IMR-90 (cell line): ENCODE data around the gene ELP4. TPM values are rescaled to one million over a fixed set of nuclear protein-coding genes. Genes with fewer than 3 reads are reported as not detected.

ENCODE experiments used
- ATAC-seq: fragments of 200-7000 bp; cut with Tn5 transposase; 2 replicates; pipeline ENCODE4 v1.9.1; 2020; ENCODE audit warnings: low read depth, mild to moderate bottlenecking, moderate library complexity
- BruUV-seq: library from RNA; stranded (reverse); fragments of 400-500 nt; replicated peaks from 2 replicates; lab custom pipeline; 2021; lab: Mats Ljungman, UMichigan
- CTCF ChIA-PET: fragments of 300-600 bp; formaldehyde crosslinking; extraction: SDS; loops from one replicate; lab custom pipeline; 2021; ENCODE audit warnings: antibody characterized with exemption; lab: Yijun Ruan, JAX
- POLR2A ChIA-PET: fragments of 300-600 bp; sonication (Branson Sonifier 250); formaldehyde crosslinking; loops from one replicate; lab custom pipeline; 2022; ENCODE audit warnings: antibody characterized with exemption; ENCODE audit not compliant: unreplicated experiment; lab: Charles Lee
- DNase-seq: peaks from one replicate; pipeline ENCODE4 v3.0.0; 2013
- H2AFZ ChIP-seq: replicated peaks from 2 replicates; pipeline ENCODE3; 2013; ENCODE audit warnings: low read length, mild to moderate bottlenecking; ENCODE audit not compliant: poor library complexity
- H2AK5ac ChIP-seq: 2 replicates; pipeline ENCODE4 v1.6.1; 2013; ENCODE audit warnings: low read depth, low read length, inconsistent platforms
- H2AK9ac ChIP-seq: replicated peaks from 2 replicates; pipeline ENCODE3; 2013; ENCODE audit warnings: mild to moderate bottlenecking, low read depth, low read length, moderate library complexity; ENCODE audit not compliant: poor library complexity
- H2BK120ac ChIP-seq: 2 replicates; pipeline ENCODE4 v1.6.1; 2013; ENCODE audit warnings: low read depth, low read length, inconsistent platforms
- H2BK15ac ChIP-seq: 3 replicates; pipeline ENCODE4 v1.6.1; 2013; ENCODE audit warnings: low read depth, low read length, inconsistent platforms
- H2BK20ac ChIP-seq: 2 replicates; pipeline ENCODE4 v1.6.1; 2013; ENCODE audit warnings: low read depth, mild to moderate bottlenecking, inconsistent platforms, low read length, moderate library complexity
- H2BK5ac ChIP-seq: 2 replicates; pipeline ENCODE4 v1.6.1; 2013; ENCODE audit warnings: mild to moderate bottlenecking, low read depth, low read length, inconsistent platforms; ENCODE audit not compliant: poor library complexity, severe bottlenecking
- H3K14ac ChIP-seq: replicated peaks from 2 replicates; pipeline ENCODE4 v1.6.1; 2013; ENCODE audit warnings: low read depth, low read length, inconsistent platforms
- H3K18ac ChIP-seq: 2 replicates; pipeline ENCODE4 v1.6.1; 2013; ENCODE audit warnings: low read depth, low read length, control low read depth
- H3K23ac ChIP-seq: 2 replicates; pipeline ENCODE4 v1.6.1; 2013; ENCODE audit warnings: low read depth, low read length, inconsistent platforms
- H3K27ac ChIP-seq: 2 replicates; pipeline ENCODE4 v1.5.1; 2013; ENCODE audit warnings: mild to moderate bottlenecking, control low read depth, low read length; ENCODE audit not compliant: insufficient read depth
- H3K27me3 ChIP-seq: 2 replicates; pipeline ENCODE4 v1.6.1; 2013; ENCODE audit warnings: low read length; ENCODE audit not compliant: control insufficient read depth, insufficient read depth
- H3K36me3 ChIP-seq: 2 replicates; pipeline ENCODE4 v1.6.1; 2013; ENCODE audit warnings: low read length, mixed read lengths; ENCODE audit not compliant: control insufficient read depth, insufficient read depth
- H3K4ac ChIP-seq: 2 replicates; pipeline ENCODE4 v1.6.1; 2013; ENCODE audit warnings: low read depth, low read length, inconsistent platforms
- H3K4me1 ChIP-seq: 2 replicates; pipeline ENCODE4 v1.6.1; 2013; ENCODE audit warnings: low read length, mixed read lengths; ENCODE audit not compliant: control insufficient read depth, insufficient read depth
- H3K4me2 ChIP-seq: 2 replicates; pipeline ENCODE4 v1.6.1; 2013; ENCODE audit warnings: low read depth, mild to moderate bottlenecking, control low read depth, low read length, moderate library complexity
- H3K4me3 ChIP-seq: 2 replicates; pipeline ENCODE4 v1.5.1; 2013; ENCODE audit warnings: low read depth, mild to moderate bottlenecking, control low read depth, low read length, moderate library complexity; ENCODE audit not compliant: insufficient read depth
- H3K56ac ChIP-seq: 2 replicates; pipeline ENCODE4 v1.6.1; 2013; ENCODE audit warnings: low read length, inconsistent platforms; ENCODE audit not compliant: insufficient read depth; ENCODE audit errors: extremely low read depth
- H3K79me1 ChIP-seq, 2 experiments: 2 replicates each; pipeline ENCODE4 v1.6.1; 2013; ENCODE audit warnings: low read length in 2 of 2, inconsistent platforms in 1 of 2, low read depth in 1 of 2
- H3K9ac ChIP-seq: 2 replicates; pipeline ENCODE4 v1.6.1; 2013; ENCODE audit warnings: low read depth, low read length, control low read depth
- H3K9me1 ChIP-seq: 2 replicates; pipeline ENCODE4 v1.6.1; 2013; ENCODE audit warnings: low read length, inconsistent platforms; ENCODE audit not compliant: insufficient read depth
- H3K9me3 ChIP-seq: 2 replicates; pipeline ENCODE4 v1.6.1; 2013; ENCODE audit warnings: low read length; ENCODE audit not compliant: control insufficient read depth, insufficient read depth
- H4K20me1 ChIP-seq: 2 replicates; pipeline ENCODE4 v1.6.1; 2013; ENCODE audit warnings: low read length, inconsistent platforms; ENCODE audit not compliant: insufficient read depth
- H4K5ac ChIP-seq: 2 replicates; pipeline ENCODE4 v1.6.1; 2013; ENCODE audit warnings: mild to moderate bottlenecking, low read depth, low read length, control low read depth
- H4K8ac ChIP-seq, 2 experiments: 2 replicates each; pipeline ENCODE4 v1.6.1; 2013; ENCODE audit warnings: low read depth in 2 of 2, low read length in 2 of 2, control low read depth in 1 of 2, inconsistent platforms in 1 of 2
- H4K91ac ChIP-seq: 2 replicates; pipeline ENCODE4 v1.6.1; 2013; ENCODE audit warnings: low read depth, low read length, inconsistent platforms; ENCODE audit not compliant: insufficient read depth
- BHLHE40 ChIP-seq: fragments of 150-350 bp; IDR thresholded peaks from 2 replicates; pipeline ENCODE4 v1.6.1; 2016; ENCODE audit warnings: mild to moderate bottlenecking, low read depth, low read length
- CEBPB ChIP-seq: IDR thresholded peaks from 2 replicates; pipeline ENCODE4 v1.6.1; 2012; ENCODE audit warnings: low read depth, low read length, improper control_type of control experiment
- CHD1 ChIP-seq: IDR thresholded peaks from 2 replicates; pipeline ENCODE4 v1.6.1; 2012; ENCODE audit warnings: low read depth, low read length, improper control_type of control experiment
- CTCF ChIP-seq: conservative IDR thresholded peaks from 2 replicates; pipeline ENCODE4 v1.5.1; 2012; ENCODE audit warnings: mild to moderate bottlenecking, low read depth, low read length, improper control_type of control experiment
- MAFK ChIP-seq: IDR thresholded peaks from 2 replicates; pipeline ENCODE4 v1.6.1; 2012; ENCODE audit warnings: low read depth, low read length, improper control_type of control experiment
- POLR2A ChIP-seq: IDR thresholded peaks from 2 replicates; pipeline ENCODE4 v1.6.1; 2012; ENCODE audit warnings: mild to moderate bottlenecking, low read depth, low read length
- RCOR1 ChIP-seq: IDR thresholded peaks from 2 replicates; pipeline ENCODE4 v1.6.1; 2012; ENCODE audit warnings: mild to moderate bottlenecking, low read length, improper control_type of control experiment; ENCODE audit not compliant: insufficient replicate concordance
- RFX5 ChIP-seq: IDR thresholded peaks from 2 replicates; pipeline ENCODE4 v1.8.0; 2012; ENCODE audit warnings: low read depth, mild to moderate bottlenecking, low read length, moderate library complexity
- WGBS, 2 experiments: methylation state at CpG; one replicate each; pipeline versions ENCODE4 v1.1.5 to v1.1.7; 2013; ENCODE audit warnings: missing lambda C conversion rate in 2 of 2; ENCODE audit not compliant: insufficient read length in 1 of 2; ENCODE audit errors: extremely low coverage in 2 of 2; 5-methylcytosine and 5-hydroxymethylcytosine counted together
- dilution Hi-C: fragments of 300-500 bp; cut with HindIII; formaldehyde crosslinking; loops from one replicate; pipeline ENCODE4 v1.14.3; 2018; ENCODE audit warnings: low sequenced_read_pairs; ENCODE audit not compliant: unreplicated experiment
- in situ Hi-C: fragments of 300-500 bp; cut with MboI; formaldehyde crosslinking; loops from 3 replicates; pipeline ENCODE4 v1.14.3; 2019; ENCODE audit warnings: low sequenced_read_pairs, inconsistent platforms, mixed read lengths
- intact Hi-C: fragments of 100-400 bp; cut with micrococcal nuclease; formaldehyde crosslinking; loops from 2 replicates; pipeline ENCODE4 v1.10.0; 2022
- polyA plus RNA-seq, 3 experiments: library from polyadenylated mRNA; depleted of rRNA; stranded (reverse); fragments of >200 nt; gene quantifications; 2 replicates each; pipeline ENCODE4 v1.2.3, GENCODE V29; 2012; ENCODE audit warnings: low replicate concordance in 1 of 3
- total RNA-seq: library from RNA; depleted of rRNA; stranded (reverse); fragments of >200 nt; gene quantifications from 2 replicates; pipeline ENCODE4 v1.2.3, GENCODE V29; 2012

Gene ELP4
- total and polyA plus RNA-seq, 2 of the 4 experiments (the other 2 are of a cell fraction) = 8.4 to 20.4 TPM

GRCh38 chr11:31646216-31646615 lies 136.6 kb downstream of the ELP4 start:
- ChIA-PET POLR2A (no interaction called here), CTCF (no interaction called here)
- no peak overlapping the region for H3K27ac ChIP-seq
- no peak overlapping the region for H3K23ac ChIP-seq
- H3K4me1 ChIP-seq = no peaks in the 10 kb centered on the region
- peak overlapping the region; percentile 59; the same call in 1 of the 2 replicates for H4K5ac ChIP-seq
- DNase-seq (no peak), ATAC-seq (no peak)
- H3K9me1 ChIP-seq = no peaks in the 10 kb centered on the region
- no peak overlapping the region for H2BK15ac ChIP-seq
- no peak overlapping the region for H4K8ac ChIP-seq
- H2AK5ac ChIP-seq = no peak overlapping the region
- H3K9me3 ChIP-seq = no peaks in the 10 kb centered on the region
- no peak overlapping the region for H3K56ac ChIP-seq
- peak overlapping the region; percentile 72 for H2BK5ac ChIP-seq
- H3K18ac ChIP-seq = peak overlapping the region; percentile 58; the same call in 1 of the 2 replicates
- no peaks in the 10 kb centered on the region for H3K27me3 ChIP-seq
- no peak overlapping the region for H3K14ac ChIP-seq
- intact Hi-C loops = no loop called here
- no peak overlapping the region for H2AK9ac ChIP-seq
- H3K9ac ChIP-seq = no peak overlapping the region
- no peak overlapping the region for H4K91ac ChIP-seq
- WGBS, 2 experiments = no CpG with 5 or more reads among the region's 1 CpG
- no peak for TF ChIP-seq MAFK
- no peak for TF ChIP-seq POLR2A
- no peak for TF ChIP-seq RFX5
- TF ChIP-seq RCOR1 = no peak
- TF ChIP-seq CHD1 = no peak
- no peak for TF ChIP-seq CTCF
- no peak for TF ChIP-seq BHLHE40
- no peak for TF ChIP-seq CEBPB
- H3K36me3 ChIP-seq = no peaks in the 10 kb centered on the region
- H3K79me1 ChIP-seq = no peaks in the 10 kb centered on the region
- peak overlapping the region; percentile 13; the same call in 1 of the 2 replicates for H3K4me2 ChIP-seq
- no peak overlapping the region for H2BK20ac ChIP-seq
- H3K4ac ChIP-seq = no peak overlapping the region
- no peaks in the 10 kb centered on the region for H4K20me1 ChIP-seq
- dilution Hi-C loops = no loop called here
- in situ Hi-C loops = no loop called here
- no peak overlapping the region for H2AFZ ChIP-seq
- no peak overlapping the region for H3K4me3 ChIP-seq
- no TSS peak for BruUV-seq
- H2BK120ac ChIP-seq = no peak overlapping the region
